Liver (tissue), 9 donors: ENCODE data around the gene NEK7. TPM values are rescaled to one million over a fixed set of nuclear protein-coding genes. Genes with fewer than 3 reads are reported as not detected.

Source experiments
- DNase-seq: peaks from one replicate; pipeline ENCODE4 v3.0.0-alpha.2; 2017; ENCODE audit warnings: low spot score
- H3K27ac ChIP-seq, 2 donors: one replicate each; pipeline ENCODE4 v1.7.0; 2013; ENCODE audit warnings: inconsistent platforms in 2 of 2, low read length in 2 of 2, control low read depth in 1 of 2, low read depth in 1 of 2, mild to moderate bottlenecking in 1 of 2
- H3K27me3 ChIP-seq, 4 donors: one replicate each; pipeline versions ENCODE4 v1.6.1 to v1.7.0; 2013; ENCODE audit warnings: low read length in 3 of 4, inconsistent platforms in 1 of 4, mild to moderate bottlenecking in 1 of 4, moderate library complexity in 1 of 4; ENCODE audit not compliant: control insufficient read depth in 4 of 4, insufficient read depth in 4 of 4
- H3K36me3 ChIP-seq, 4 donors: one replicate each; pipeline versions ENCODE4 v1.6.1 to v1.7.0; 2013; ENCODE audit warnings: low read length in 3 of 4, mild to moderate bottlenecking in 3 of 4, low read depth in 1 of 4, moderate library complexity in 1 of 4; ENCODE audit not compliant: control insufficient read depth in 4 of 4, insufficient read depth in 3 of 4
- H3K4me1 ChIP-seq, 4 donors: one replicate each; pipeline versions ENCODE4 v1.6.1 to v1.7.0; 2013; ENCODE audit warnings: low read length in 3 of 4, mild to moderate bottlenecking in 3 of 4, moderate library complexity in 1 of 4; ENCODE audit not compliant: control insufficient read depth in 4 of 4, insufficient read depth in 4 of 4
- H3K4me3 ChIP-seq, 3 donors: one replicate each; pipeline versions ENCODE4 v1.6.1 to v1.7.0; 2013; ENCODE audit warnings: low read length in 3 of 3, control low read depth in 1 of 3, low read depth in 1 of 3, mild to moderate bottlenecking in 1 of 3
- H3K9ac ChIP-seq, 2 donors: one replicate each; pipeline ENCODE4 v1.7.0; 2013; ENCODE audit warnings: low read length in 2 of 2, mild to moderate bottlenecking in 2 of 2, moderate library complexity in 2 of 2, control low read depth in 1 of 2, low read depth in 1 of 2
- H3K9me3 ChIP-seq, 4 donors: one replicate each; pipeline versions ENCODE4 v1.6.1 to v1.7.0; 2013; ENCODE audit warnings: low read length in 3 of 4; ENCODE audit not compliant: control insufficient read depth in 4 of 4
- EGR1 ChIP-seq, 2 donors: IDR thresholded peaks; 2 replicates each; pipeline ENCODE4 v1.6.1; 2016 to 2018; ENCODE audit warnings: antibody characterized with exemption in 2 of 2, low read depth in 2 of 2
- FOXA1 ChIP-seq: IDR thresholded peaks from 2 replicates; pipeline ENCODE4 v1.6.1; 2016; ENCODE audit warnings: antibody characterized with exemption
- GABPA ChIP-seq, 2 donors: IDR thresholded peaks in 1 of 2; conservative IDR thresholded peaks in 1 of 2; 2 replicates each; pipeline ENCODE4 v1.6.1; 2016; ENCODE audit warnings: antibody characterized with exemption in 2 of 2, mild to moderate bottlenecking in 1 of 2, moderate library complexity in 1 of 2
- HNF4A ChIP-seq, 2 donors: conservative IDR thresholded peaks; 2 replicates each; pipeline ENCODE4 v1.6.1; 2016; ENCODE audit warnings: antibody characterized with exemption in 2 of 2, mild to moderate bottlenecking in 2 of 2
- HNF4G ChIP-seq: IDR thresholded peaks from 2 replicates; pipeline ENCODE4 v1.6.1; 2016; ENCODE audit warnings: antibody characterized with exemption
- JUND ChIP-seq, 2 donors: IDR thresholded peaks; 2 replicates each; pipeline ENCODE4 v1.6.1; 2016; ENCODE audit warnings: antibody characterized with exemption in 2 of 2
- NR2F2 ChIP-seq: IDR thresholded peaks from 2 replicates; pipeline ENCODE4 v1.6.1; 2016; ENCODE audit warnings: antibody characterized with exemption
- RAD21 ChIP-seq, 2 donors: IDR thresholded peaks; 2 replicates each; pipeline ENCODE4 v1.6.1; 2016; ENCODE audit warnings: antibody characterized with exemption in 2 of 2, mild to moderate bottlenecking in 2 of 2
- REST ChIP-seq: IDR thresholded peaks from 2 replicates; pipeline ENCODE4 v1.6.1; 2016; ENCODE audit warnings: antibody characterized with exemption, mild to moderate bottlenecking
- RXRA ChIP-seq, 2 donors: IDR thresholded peaks; 2 replicates each; pipeline ENCODE4 v1.6.1; 2017 to 2018; ENCODE audit warnings: antibody characterized with exemption in 2 of 2, mild to moderate bottlenecking in 1 of 2
- SP1 ChIP-seq: IDR thresholded peaks from 2 replicates; pipeline ENCODE4 v1.6.1; 2018; ENCODE audit warnings: antibody characterized with exemption, mild to moderate bottlenecking
- TAF1 ChIP-seq: conservative IDR thresholded peaks from 2 replicates; pipeline ENCODE4 v1.6.1; 2016; ENCODE audit warnings: antibody characterized with exemption, mild to moderate bottlenecking
- YY1 ChIP-seq: IDR thresholded peaks from 2 replicates; pipeline ENCODE4 v1.6.1; 2016; ENCODE audit warnings: antibody characterized with exemption, mild to moderate bottlenecking
- WGBS: extraction: QIAGEN DNeasy Blood & Tissue Kit; methylation state at CpG from one replicate; pipeline ENCODE4 v1.1.7; 2013; 5-methylcytosine and 5-hydroxymethylcytosine counted together
- polyA plus RNA-seq, 2 donors: library from polyadenylated mRNA; stranded (reverse) in 1 of 2; unstranded in 1 of 2; fragments of 200-250 nt in 1 of 2; fragments of >200 nt in 1 of 2; fragmentation: Nextera tagmentation in 1 of 2; extraction: Ambion mirVana in 1 of 2; gene quantifications; one replicate each; pipeline versions ENCODE4 v1.2.1 to v1.2.3, GENCODE V29; 2013 to 2015
- total RNA-seq, 2 donors: library from RNA; depleted of rRNA; stranded (reverse); fragments of >200 nt; gene quantifications; one replicate each; pipeline ENCODE4 v1.2.3, GENCODE V29; 2014
- TF ChIP-seq, protein P1 (sequence below): IDR thresholded peaks from 2 replicates; pipeline ENCODE4 v1.6.1; 2016; ENCODE audit warnings: antibody characterized with exemption
- TF ChIP-seq, protein P2 (sequence below): fragments of 150-350 bp; IDR thresholded peaks from 2 replicates; pipeline ENCODE4 v1.5.1; 2017; ENCODE audit warnings: improper control_type of control experiment, low read depth, low read length; ENCODE audit not compliant: missing input control
- TF ChIP-seq, protein P3 (sequence below): IDR thresholded peaks from 2 replicates; pipeline ENCODE4 v1.6.1; 2016; ENCODE audit warnings: antibody characterized with exemption
- TF ChIP-seq, protein P4 (sequence below): IDR thresholded peaks from 2 replicates; pipeline ENCODE4 v1.6.1; 2016; ENCODE audit warnings: antibody characterized with exemption
- donor health status: healthy.
- donor health status: healthy.
- donor health status: healthy.
- donor health status: healthy.
- donor health status: healthy.

NEK7 gene
- total and polyA plus RNA-seq, 4 donors: 9.2 to 34.4 (median 20.2) TPM

- WGBS: 98% methylated on average over 8 of the region's 8 CpGs
- Histone ChIP-seq H3K9me3 (no peaks in the 10 kb centered on the region), H3K27ac (no peak overlapping the region)
Measured at GRCh38 chr1:198212126-198212525, 55.3 kb downstream of the NEK7 start.

DNA sequence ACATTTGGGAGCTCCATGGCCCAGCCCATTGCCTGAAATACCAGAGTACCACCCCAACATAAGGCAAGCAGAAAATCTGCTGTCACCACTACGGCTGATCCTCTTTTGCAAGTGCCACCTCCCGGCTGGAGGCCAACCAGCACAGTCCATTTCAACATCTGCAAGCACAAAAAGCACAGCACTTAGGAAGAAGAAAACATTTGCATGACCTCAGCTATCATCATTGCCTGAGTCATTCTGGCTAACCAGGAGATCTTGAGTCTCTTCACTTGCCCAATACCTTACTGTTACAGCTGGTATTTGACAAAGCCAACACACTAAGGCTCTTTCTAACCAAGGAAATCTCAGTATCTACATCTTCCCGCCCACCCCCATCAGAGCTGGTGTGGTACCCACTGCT, 55.9 kb downstream of the NEK7 start:
- no peak for DNase-seq
- TF ChIP-seq, protein P1, sequence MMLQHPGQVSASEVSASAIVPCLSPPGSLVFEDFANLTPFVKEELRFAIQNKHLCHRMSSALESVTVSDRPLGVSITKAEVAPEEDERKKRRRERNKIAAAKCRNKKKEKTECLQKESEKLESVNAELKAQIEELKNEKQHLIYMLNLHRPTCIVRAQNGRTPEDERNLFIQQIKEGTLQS: no peak
- TF ChIP-seq TAF1 (no peak), EGR1 (IDR thresholded peaks at IDR 0.05; ENCODE audit: low read depth in 2 of 2) (no peak), HNF4A (conservative IDR thresholded peaks at IDR 0.05) (no peak), JUND (IDR thresholded peaks at IDR 0.05) (no peak), REST (no peak), HNF4G (no peak), RAD21 (IDR thresholded peaks at IDR 0.05) (no peak), YY1 (no peak), SP1 (no peak), GABPA (IDR thresholded peaks at IDR 0.05 in 1 of 2, conservative IDR thresholded peaks at IDR 0.05 in 1 of 2) (no peak), RXRA (IDR thresholded peaks at IDR 0.05) (no peak), FOXA1 (no peak), NR2F2 (no peak)
- TF ChIP-seq, protein P2, sequence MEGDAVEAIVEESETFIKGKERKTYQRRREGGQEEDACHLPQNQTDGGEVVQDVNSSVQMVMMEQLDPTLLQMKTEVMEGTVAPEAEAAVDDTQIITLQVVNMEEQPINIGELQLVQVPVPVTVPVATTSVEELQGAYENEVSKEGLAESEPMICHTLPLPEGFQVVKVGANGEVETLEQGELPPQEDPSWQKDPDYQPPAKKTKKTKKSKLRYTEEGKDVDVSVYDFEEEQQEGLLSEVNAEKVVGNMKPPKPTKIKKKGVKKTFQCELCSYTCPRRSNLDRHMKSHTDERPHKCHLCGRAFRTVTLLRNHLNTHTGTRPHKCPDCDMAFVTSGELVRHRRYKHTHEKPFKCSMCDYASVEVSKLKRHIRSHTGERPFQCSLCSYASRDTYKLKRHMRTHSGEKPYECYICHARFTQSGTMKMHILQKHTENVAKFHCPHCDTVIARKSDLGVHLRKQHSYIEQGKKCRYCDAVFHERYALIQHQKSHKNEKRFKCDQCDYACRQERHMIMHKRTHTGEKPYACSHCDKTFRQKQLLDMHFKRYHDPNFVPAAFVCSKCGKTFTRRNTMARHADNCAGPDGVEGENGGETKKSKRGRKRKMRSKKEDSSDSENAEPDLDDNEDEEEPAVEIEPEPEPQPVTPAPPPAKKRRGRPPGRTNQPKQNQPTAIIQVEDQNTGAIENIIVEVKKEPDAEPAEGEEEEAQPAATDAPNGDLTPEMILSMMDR: no peak
- TF ChIP-seq, protein P3, sequence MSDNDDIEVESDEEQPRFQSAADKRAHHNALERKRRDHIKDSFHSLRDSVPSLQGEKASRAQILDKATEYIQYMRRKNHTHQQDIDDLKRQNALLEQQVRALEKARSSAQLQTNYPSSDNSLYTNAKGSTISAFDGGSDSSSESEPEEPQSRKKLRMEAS: no peak
- TF ChIP-seq, protein P4, sequence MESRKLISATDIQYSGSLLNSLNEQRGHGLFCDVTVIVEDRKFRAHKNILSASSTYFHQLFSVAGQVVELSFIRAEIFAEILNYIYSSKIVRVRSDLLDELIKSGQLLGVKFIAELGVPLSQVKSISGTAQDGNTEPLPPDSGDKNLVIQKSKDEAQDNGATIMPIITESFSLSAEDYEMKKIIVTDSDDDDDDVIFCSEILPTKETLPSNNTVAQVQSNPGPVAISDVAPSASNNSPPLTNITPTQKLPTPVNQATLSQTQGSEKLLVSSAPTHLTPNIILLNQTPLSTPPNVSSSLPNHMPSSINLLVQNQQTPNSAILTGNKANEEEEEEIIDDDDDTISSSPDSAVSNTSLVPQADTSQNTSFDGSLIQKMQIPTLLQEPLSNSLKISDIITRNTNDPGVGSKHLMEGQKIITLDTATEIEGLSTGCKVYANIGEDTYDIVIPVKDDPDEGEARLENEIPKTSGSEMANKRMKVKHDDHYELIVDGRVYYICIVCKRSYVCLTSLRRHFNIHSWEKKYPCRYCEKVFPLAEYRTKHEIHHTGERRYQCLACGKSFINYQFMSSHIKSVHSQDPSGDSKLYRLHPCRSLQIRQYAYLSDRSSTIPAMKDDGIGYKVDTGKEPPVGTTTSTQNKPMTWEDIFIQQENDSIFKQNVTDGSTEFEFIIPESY: no peak
- no peak overlapping the region for H3K27ac ChIP-seq
- H3K36me3 ChIP-seq: peaks cover 0 to 5% (median 1%) of the 10 kb centered on the region in 4 donors
- no peaks in the 10 kb centered on the region for H3K27me3 ChIP-seq
- no peak overlapping the region for H3K4me3 ChIP-seq
- H3K9ac ChIP-seq: no peak overlapping the region
- no peaks in the 10 kb centered on the region for H3K4me1 ChIP-seq
- 98% methylated on average over 3 of the region's 3 CpGs for WGBS
- no peaks in the 10 kb centered on the region for H3K9me3 ChIP-seq

More at GRCh38 chr1:198212126-198212525, 55.3 kb downstream of the NEK7 start:
- Histone ChIP-seq H3K4me3 (no peak overlapping the region), H3K9ac (no peak overlapping the region), H3K27me3 (no peaks in the 10 kb centered on the region), H3K36me3 (peaks cover 0 to 5% (median 1%) of the 10 kb centered on the region in 4 donors), H3K4me1 (no peaks in the 10 kb centered on the region)
- no peak for TF ChIP-seq EGR1 (IDR thresholded peaks at IDR 0.05; ENCODE audit: low read depth in 2 of 2)
- TF ChIP-seq JUND (IDR thresholded peaks at IDR 0.05): no peak
- TF ChIP-seq SP1: no peak
- no peak for TF ChIP-seq TAF1
- TF ChIP-seq, protein P3: no peak
- TF ChIP-seq HNF4G: no peak
- no peak for DNase-seq
